Naive thymus-derived CD4-positive, alpha-beta T cell (primary cell): Measurements from ENCODE around the gene TMED4. TPM values are rescaled to one million over a fixed set of nuclear protein-coding genes. Genes with fewer than 3 reads are reported as not detected.
A peak's percentile ranks its signal among the peaks of the same experiment; 100 is the strongest.

Experiments
- ATAC-seq: fragments of 150-1000 bp; cut with Tn5 transposase; 2 replicates; pipeline ENCODE4 v1.10.0; 2021; ENCODE audit warnings: mild to moderate bottlenecking, moderate library complexity
- CTCF ChIA-PET: fragments of 350-600 bp; sonication (Branson Sonifier 250); formaldehyde crosslinking; loops from one replicate; lab custom pipeline; 2021; ENCODE audit warnings: antibody characterized with exemption; lab: Charles Lee
- POLR2A ChIA-PET: fragments of 350-600 bp; sonication (Branson Sonifier 250); formaldehyde crosslinking; loops from one replicate; lab custom pipeline; 2021; ENCODE audit warnings: antibody characterized with exemption, inconsistent platforms; lab: Charles Lee
- DNase-seq, 9 donors: peaks; one replicate each; pipeline versions ENCODE4 v3.0.0 to v3.0.0-alpha.2; 2020 to 2022; ENCODE audit warnings: mixed read lengths in 1 of 9
- H3K27ac ChIP-seq: one replicate; pipeline ENCODE4 v1.7.0; 2013; ENCODE audit warnings: mild to moderate bottlenecking, low read depth, low read length, moderate library complexity
- H3K27me3 ChIP-seq, 2 donors: one replicate each; pipeline ENCODE4 v1.7.0; 2013; ENCODE audit warnings: low read length in 2 of 2, mild to moderate bottlenecking in 2 of 2, moderate library complexity in 2 of 2; ENCODE audit not compliant: control insufficient read depth in 2 of 2, insufficient read depth in 2 of 2
- H3K36me3 ChIP-seq, 3 experiments: 1 replicate in 2 of 3; 2 replicates in 1 of 3; pipeline ENCODE4 v1.7.0; 2013; ENCODE audit warnings: low read length in 3 of 3, mild to moderate bottlenecking in 3 of 3, moderate library complexity in 1 of 3; ENCODE audit not compliant: insufficient read depth in 3 of 3, control insufficient read depth in 2 of 3
- H3K4me1 ChIP-seq, 2 donors: one replicate each; pipeline ENCODE4 v1.7.0; 2013; ENCODE audit warnings: low read length in 2 of 2, mild to moderate bottlenecking in 2 of 2, moderate library complexity in 1 of 2; ENCODE audit not compliant: control insufficient read depth in 2 of 2, insufficient read depth in 2 of 2
- H3K4me3 ChIP-seq: 2 replicates; pipeline ENCODE4 v1.7.0; 2013; ENCODE audit warnings: mild to moderate bottlenecking, low read length
- H3K9me3 ChIP-seq, 3 experiments: 1 replicate in 2 of 3; 2 replicates in 1 of 3; pipeline ENCODE4 v1.7.0; 2013; ENCODE audit warnings: low read length in 3 of 3; ENCODE audit not compliant: control insufficient read depth in 2 of 3
- H3K27ac Mint-ChIP-seq, 9 donors: one replicate each; pipeline ENCODE4 v1.8.0; 2020 to 2022; ENCODE audit warnings: mixed read lengths in 9 of 9, mild to moderate bottlenecking in 8 of 9, moderate library complexity in 5 of 9, inconsistent platforms in 2 of 9
- H3K27me3 Mint-ChIP-seq, 5 donors: one replicate each; pipeline ENCODE4 v1.8.0; 2021 to 2022; ENCODE audit warnings: mixed read lengths in 5 of 5, mild to moderate bottlenecking in 1 of 5
- H3K36me3 Mint-ChIP-seq, 5 donors: one replicate each; pipeline ENCODE4 v1.8.0; 2020 to 2022; ENCODE audit warnings: mixed read lengths in 5 of 5, mild to moderate bottlenecking in 3 of 5, inconsistent platforms in 1 of 5
- H3K4me1 Mint-ChIP-seq, 7 donors: one replicate each; pipeline ENCODE4 v1.8.0; 2020 to 2022; ENCODE audit warnings: mixed read lengths in 7 of 7, mild to moderate bottlenecking in 3 of 7, inconsistent platforms in 1 of 7
- H3K4me3 Mint-ChIP-seq, 10 donors: one replicate each; pipeline ENCODE4 v1.8.0; 2020 to 2022; ENCODE audit warnings: mild to moderate bottlenecking in 10 of 10, mixed read lengths in 10 of 10, moderate library complexity in 6 of 10, inconsistent platforms in 2 of 10
- H3K9me3 Mint-ChIP-seq, 11 donors: one replicate each; pipeline ENCODE4 v1.8.0; 2020 to 2022; ENCODE audit warnings: mixed read lengths in 11 of 11, mild to moderate bottlenecking in 4 of 11, inconsistent platforms in 1 of 11, moderate library complexity in 1 of 11
- intact Hi-C, 2 donors: fragments of 100-400 bp; cut with micrococcal nuclease; formaldehyde crosslinking; loops; one replicate each; pipeline ENCODE4 v1.15.1; 2023
- polyA plus RNA-seq, 2 donors: library from polyadenylated mRNA; unstranded; fragments of 300-500 nt; fragmentation: Illumina TruSeq; gene quantifications; one replicate each; pipeline ENCODE4 v1.2.3, GENCODE V29; 2021
- total RNA-seq, 6 experiments: library from RNA in 5 of 6; stranded (reverse) in 5 of 6; gene quantifications; 1 replicate in 5 of 6; 2 replicates in 1 of 6; pipeline ENCODE4 v1.2.3 and lab custom pipeline; 2021 to 2026

TMED4 gene
- total and polyA plus RNA-seq, 7 experiments from 2014 or later, result 61.6 to 98.5 (median 93.7) TPM

DNA sequence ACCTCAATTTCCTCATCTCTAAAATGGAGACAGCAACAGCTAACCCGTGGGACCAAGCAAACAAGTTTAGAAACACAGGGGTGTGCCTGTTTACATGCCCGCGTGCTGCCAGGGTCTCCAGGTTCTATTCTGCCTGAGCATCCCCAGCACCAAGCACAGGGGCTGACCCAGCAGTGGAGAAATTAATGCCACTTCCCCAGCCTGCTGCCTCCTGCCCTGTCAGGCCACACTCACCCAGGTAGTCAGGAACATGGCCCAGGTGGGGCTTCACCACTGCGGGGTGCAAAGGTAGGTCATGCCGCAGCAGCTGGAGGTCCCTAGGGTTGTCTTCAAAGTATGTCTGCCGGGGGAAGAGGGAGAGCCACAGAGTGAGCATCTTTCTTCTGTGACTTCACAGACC, 14.1 kb downstream of the TMED4 start:
- H3K36me3 Mint-ChIP-seq, result peaks cover 7 to 55% (median 26%) of the 10 kb centered on the region in 5 donors
- Histone ChIP-seq H3K27me3 (no peaks in the 10 kb centered on the region), H3K36me3 (peaks cover 21 to 91% (median 57%) of the 10 kb centered on the region in 3 experiments), H3K9me3 (no peaks in the 10 kb centered on the region), H3K27ac (no peak overlapping the region), H3K4me3 (no peak overlapping the region), H3K4me1 (peaks cover 8 to 12% of the 10 kb centered on the region in 2 donors)
- ChIA-PET CTCF (interaction anchor here (0.6 to 5.1 kb wide), 2 partner anchors 144 to 327 kb away, joined by 3 to 27 read pairs; no protein-coding TSS in a partner anchor), POLR2A (interaction anchor here (1.1 to 3.3 kb wide), 3 partner anchors 9 to 14 kb away, joined by 3 to 18 read pairs (median 8); partner anchors contain the start of gene TMED4)
- intact Hi-C loops, result no loop called here
- no peaks in the 10 kb centered on the region for H3K9me3 Mint-ChIP-seq
- H3K27ac Mint-ChIP-seq, result peak overlapping the region in 1 of 9 donors; percentile 26
- ATAC-seq (no peak), DNase-seq (no peak)
- no peak overlapping the region for H3K4me3 Mint-ChIP-seq
- peaks cover 12 to 27% (median 25%) of the 10 kb centered on the region in 7 donors for H3K4me1 Mint-ChIP-seq
- H3K27me3 Mint-ChIP-seq, result no peaks in the 10 kb centered on the region

DNA sequence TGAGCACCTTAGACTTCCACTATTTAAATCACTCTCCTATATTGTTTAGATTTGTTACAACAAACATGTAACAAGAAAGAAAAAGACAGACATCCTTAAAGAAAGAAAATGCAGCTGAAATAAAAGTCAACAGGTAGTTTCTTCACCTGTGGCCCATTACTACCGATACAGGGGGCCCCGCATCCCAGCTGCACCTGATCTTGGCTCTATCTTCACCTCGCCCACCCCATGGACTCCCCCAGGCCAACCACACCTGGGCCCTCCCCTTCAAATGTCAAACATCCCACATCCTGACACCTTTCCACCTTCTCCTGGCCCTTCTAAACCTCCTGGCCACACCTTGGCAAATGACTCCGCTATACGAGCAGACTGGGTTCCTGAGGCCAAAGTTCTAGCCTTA, 15.4 kb downstream of the TMED4 start:
- Histone ChIP-seq H3K4me1 (no peaks in the 10 kb centered on the region), H3K36me3 (peaks cover 14 to 79% (median 45%) of the 10 kb centered on the region in 3 experiments), H3K9me3 (no peaks in the 10 kb centered on the region), H3K4me3 (no peak overlapping the region), H3K27me3 (no peaks in the 10 kb centered on the region), H3K27ac (no peak overlapping the region)
- peak overlapping the region in 2 of 9 donors; percentile 48 to 59 for H3K27ac Mint-ChIP-seq
- intact Hi-C loops, result no loop called here
- peaks cover 7 to 46% (median 19%) of the 10 kb centered on the region in 5 donors for H3K36me3 Mint-ChIP-seq
- H3K27me3 Mint-ChIP-seq, result no peaks in the 10 kb centered on the region
- H3K4me3 Mint-ChIP-seq, result no peak overlapping the region
- DNase-seq, result no peak
- CTCF ChIA-PET, result interaction anchor here (5.1 kb wide), 1 partner anchor 326 kb away, joined by 27 read pairs; no protein-coding TSS in a partner anchor
- ATAC-seq, result no peak
- H3K9me3 Mint-ChIP-seq, result no peaks in the 10 kb centered on the region
- POLR2A ChIA-PET, result interaction anchor here (1.7 kb wide), 1 partner anchor 12 kb away, joined by 4 read pairs; no protein-coding TSS in a partner anchor
- H3K4me1 Mint-ChIP-seq, result peaks cover 5 to 20% (median 15%) of the 10 kb centered on the region in 7 donors

DNA sequence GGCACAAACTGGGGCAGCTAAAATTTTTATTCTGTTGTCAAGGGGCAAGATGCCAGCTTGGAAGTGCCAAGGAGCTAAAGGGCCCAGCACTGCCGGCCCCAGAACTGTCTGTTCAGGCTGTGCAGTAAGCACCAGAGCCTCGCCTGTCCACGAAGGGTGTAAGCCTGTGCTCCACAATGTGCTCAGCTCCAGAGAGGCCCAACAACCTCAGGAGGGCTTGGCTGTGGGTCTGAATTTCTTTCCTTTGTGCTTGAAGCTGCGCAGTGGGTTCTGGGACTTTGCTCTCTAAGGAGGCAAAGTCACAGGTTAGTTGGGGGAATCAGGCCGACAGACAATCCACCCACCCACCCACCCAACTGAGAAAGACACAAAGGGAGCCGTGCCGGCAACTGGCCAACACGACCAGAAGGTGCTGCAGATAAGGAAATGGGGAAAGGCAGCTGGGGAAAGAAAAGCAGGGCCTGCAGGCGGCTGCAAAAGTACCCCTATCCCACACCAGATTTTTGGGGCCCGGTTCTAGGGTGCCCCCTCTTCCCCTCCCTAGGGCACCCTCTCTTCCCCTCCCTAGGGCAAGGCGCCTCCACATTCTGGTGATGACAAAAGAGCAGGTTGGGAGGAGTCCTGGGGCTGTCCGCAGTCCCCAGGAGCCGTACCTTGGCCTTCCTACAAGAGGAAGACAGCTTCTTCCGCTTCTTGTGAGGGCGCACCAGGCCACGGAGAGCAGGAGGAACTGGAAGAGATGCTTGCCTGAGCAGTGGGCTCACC, 16.1 kb downstream of the TMED4 start:
- peaks cover 7 to 39% (median 16%) of the 10 kb centered on the region in 5 donors for H3K36me3 Mint-ChIP-seq
- POLR2A ChIA-PET, result interaction anchor here (1.2 to 2.8 kb wide), 6 partner anchors 8 to 282 kb away, joined by 4 to 19 read pairs (median 8); partner anchors contain the start of genes DDX56, H2AZ2, NUDCD3 and OGDH
- intact Hi-C loops, result loop anchor here (1.0 to 2.0 kb wide), 5 partner anchors 75 to 325 kb away; partner anchors contain the start of gene NUDCD3 (in 2 of the 2)

DNA sequence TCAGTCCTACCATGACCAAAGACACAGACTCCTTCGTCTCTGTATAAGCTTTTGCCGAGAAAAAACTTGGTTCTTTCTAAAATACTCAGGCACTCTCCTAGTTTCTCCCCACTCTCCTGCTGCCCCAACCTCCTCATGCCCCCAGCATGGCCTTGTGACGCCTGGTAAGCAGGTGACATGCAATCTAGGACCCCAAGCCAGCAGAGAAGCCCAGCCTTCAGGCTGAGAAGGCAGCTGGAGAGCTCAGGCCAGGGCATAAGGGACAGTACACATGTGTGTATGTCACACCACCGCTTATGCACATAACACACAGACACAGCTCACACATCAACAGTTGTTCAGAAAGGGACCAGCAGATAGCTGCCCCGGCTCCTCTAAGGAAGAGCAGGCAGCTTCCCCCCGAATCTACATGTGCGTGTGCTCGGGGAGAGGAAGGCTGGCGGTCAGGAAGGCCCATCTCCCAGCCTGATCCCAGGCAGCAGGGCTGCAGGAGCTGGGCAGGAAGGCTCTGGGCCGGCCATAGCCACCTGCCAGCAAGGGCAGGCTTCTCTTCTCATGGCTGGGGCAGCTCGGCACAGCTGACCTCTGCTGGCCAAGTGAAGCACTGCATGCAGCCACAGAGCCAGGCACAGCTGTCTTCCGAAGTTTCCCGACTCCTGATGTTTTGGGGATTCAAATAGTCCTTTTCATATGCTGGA, 16.8 kb downstream of the TMED4 start:
- Mint-ChIP-seq H3K4me1 (peaks cover 5 to 20% (median 11%) of the 10 kb centered on the region in 7 donors), H3K4me3 (no peak overlapping the region), H3K27me3 (no peaks in the 10 kb centered on the region), H3K9me3 (no peaks in the 10 kb centered on the region), H3K36me3 (peaks cover 7 to 36% (median 12%) of the 10 kb centered on the region in 5 donors), H3K27ac (peak overlapping the region; percentile 3 to 83 (median 42))
- intact Hi-C loops, result loop anchor here (1.0 to 2.0 kb wide), 5 partner anchors 74 to 324 kb away; partner anchors contain the start of gene NUDCD3 (in 2 of the 2)
- DNase-seq (peak; percentile 25 to 72 (median 57)), ATAC-seq (peak; percentile 92)
- Histone ChIP-seq H3K36me3 (peaks cover 14 to 65% (median 31%) of the 10 kb centered on the region in 3 experiments), H3K27me3 (no peaks in the 10 kb centered on the region), H3K27ac (peak overlapping the region; percentile 41), H3K4me3 (no peak overlapping the region), H3K4me1 (no peaks in the 10 kb centered on the region), H3K9me3 (no peaks in the 10 kb centered on the region)
- ChIA-PET POLR2A (interaction anchor here (0.8 to 2.8 kb wide), 8 partner anchors 8 to 282 kb away, joined by 3 to 19 read pairs (median 6); partner anchors contain the start of genes DDX56, H2AZ2, NUDCD3 and OGDH), CTCF (interaction anchor here (0.6 to 5.1 kb wide), 20 partner anchors 9 to 546 kb away, joined by 3 to 27 read pairs (median 3); partner anchors contain the start of genes DDX56 and TMED4)

More for the DNA sequence above, 16.1 kb downstream of the TMED4 start:
- H3K27me3 Mint-ChIP-seq, result no peaks in the 10 kb centered on the region
- ATAC-seq (peak; percentile 27), DNase-seq (no peak)
- peak overlapping the region in 8 of 9 donors; percentile 22 to 83 (median 45) for H3K27ac Mint-ChIP-seq
- Histone ChIP-seq H3K36me3 (peaks cover 14 to 72% (median 38%) of the 10 kb centered on the region in 3 experiments), H3K9me3 (no peaks in the 10 kb centered on the region), H3K27ac (peak overlapping the region; percentile 34), H3K4me1 (no peaks in the 10 kb centered on the region), H3K27me3 (no peaks in the 10 kb centered on the region), H3K4me3 (no peak overlapping the region)
- CTCF ChIA-PET, result interaction anchor here (0.6 to 5.1 kb wide), 17 partner anchors 9 to 608 kb away, joined by 3 to 27 read pairs (median 3); partner anchors contain the start of genes DDX56 and TMED4
- peaks cover 5 to 20% (median 11%) of the 10 kb centered on the region in 7 donors for H3K4me1 Mint-ChIP-seq
- H3K9me3 Mint-ChIP-seq, result no peaks in the 10 kb centered on the region
- H3K4me3 Mint-ChIP-seq, result no peak overlapping the region

DNA sequence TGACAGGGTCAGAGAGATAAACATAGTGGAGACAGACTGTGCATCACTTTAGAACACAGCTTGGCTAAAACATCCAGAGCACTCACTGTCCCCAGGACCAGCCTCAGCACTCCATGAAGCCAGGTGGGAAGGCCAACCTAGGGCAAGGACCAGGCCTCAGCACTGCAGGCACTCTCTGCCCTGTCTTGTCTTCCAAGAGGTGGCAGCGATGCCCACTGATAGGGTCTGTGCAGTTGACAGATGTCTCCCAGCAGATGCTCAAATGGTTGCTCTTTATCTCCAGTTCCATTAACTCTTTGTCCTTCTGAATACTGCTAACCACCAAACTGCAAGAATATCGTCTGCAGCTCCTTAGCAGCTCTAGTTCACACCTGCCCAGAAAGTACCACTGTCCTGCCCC, 17.4 kb downstream of the TMED4 start:
- Mint-ChIP-seq H3K4me1 (peaks cover 5 to 20% (median 11%) of the 10 kb centered on the region in 7 donors), H3K27ac (peak overlapping the region in 5 of 9 donors; percentile 3 to 74 (median 36)), H3K9me3 (no peaks in the 10 kb centered on the region), H3K4me3 (no peak overlapping the region), H3K36me3 (peaks cover 4 to 32% (median 12%) of the 10 kb centered on the region in 5 donors), H3K27me3 (no peaks in the 10 kb centered on the region)
- ChIA-PET CTCF (interaction anchor here (0.8 to 5.1 kb wide), 12 partner anchors 10 to 323 kb away, joined by 3 to 27 read pairs (median 3); partner anchors contain the start of genes DDX56 and TMED4), POLR2A (interaction anchor here (0.7 to 2.8 kb wide), 6 partner anchors 9 to 145 kb away, joined by 3 to 19 read pairs (median 6); partner anchors contain the start of genes DDX56, NUDCD3 and TMED4)
- Histone ChIP-seq H3K36me3 (peaks cover 8 to 58% (median 25%) of the 10 kb centered on the region in 3 experiments), H3K4me1 (no peaks in the 10 kb centered on the region), H3K9me3 (no peaks in the 10 kb centered on the region), H3K27me3 (no peaks in the 10 kb centered on the region), H3K27ac (peak overlapping the region; percentile 41), H3K4me3 (no peak overlapping the region)
- DNase-seq, result no peak
- intact Hi-C loops, result loop anchor here (1.0 to 2.0 kb wide), 5 partner anchors 74 to 323 kb away; partner anchors contain the start of gene NUDCD3 (in 2 of the 2)
- ATAC-seq, result no peak
